Astrocyte (in vitro differentiated cells and primary cell): ENCODE data around the gene CNTLN. TPM values are rescaled to one million over a fixed set of nuclear protein-coding genes. Genes with fewer than 3 reads are reported as not detected.

Experiments
- DNase-seq: peaks from one replicate; pipeline ENCODE4 v3.0.0-alpha.2; 2010; ENCODE audit warnings: low read depth
- FAIRE-seq: peaks from 2 replicates; lab custom pipeline; 2011; peaks lifted over from hg19 to GRCh38; lab: Jason Lieb, UNC
- H2AFZ ChIP-seq: 2 replicates; pipeline ENCODE4 v1.6.0; 2012; ENCODE audit warnings: low read depth, low read length, inconsistent platforms
- H3K27ac ChIP-seq: 2 replicates; pipeline ENCODE4 v1.5.1; 2011; ENCODE audit warnings: low read depth, low read length, inconsistent platforms
- H3K27me3 ChIP-seq: 2 replicates; pipeline ENCODE4 v1.6.0; 2011; ENCODE audit warnings: low read length, inconsistent platforms; ENCODE audit not compliant: insufficient read depth
- H3K36me3 ChIP-seq: 2 replicates; pipeline ENCODE4 v1.5.1; 2011; ENCODE audit warnings: low read length, inconsistent platforms; ENCODE audit not compliant: insufficient read depth
- H3K4me1 ChIP-seq: 2 replicates; pipeline ENCODE4 v1.5.1; 2011; ENCODE audit warnings: low read length, inconsistent platforms; ENCODE audit not compliant: insufficient read depth
- H3K4me2 ChIP-seq: 2 replicates; pipeline ENCODE4 v1.6.0; 2012; ENCODE audit warnings: low read length, inconsistent platforms
- H3K4me3 ChIP-seq: 2 replicates; pipeline ENCODE4 v1.5.1; 2011; ENCODE audit warnings: low read depth, mild to moderate bottlenecking, low read length, inconsistent platforms; ENCODE audit not compliant: insufficient read depth
- H3K79me2 ChIP-seq: 2 replicates; pipeline ENCODE4 v1.6.0; 2012; ENCODE audit warnings: mild to moderate bottlenecking, low read length, inconsistent platforms; ENCODE audit not compliant: insufficient read depth
- H3K9ac ChIP-seq: 2 replicates; pipeline ENCODE4 v1.6.0; 2012; ENCODE audit warnings: mild to moderate bottlenecking, low read length, inconsistent platforms
- H3K9me3 ChIP-seq: 2 replicates; pipeline ENCODE4 v1.5.1; 2012; ENCODE audit warnings: low read depth, mild to moderate bottlenecking, low read length, inconsistent platforms; ENCODE audit not compliant: insufficient read depth
- H4K20me1 ChIP-seq: 2 replicates; pipeline ENCODE4 v1.6.0; 2012; ENCODE audit warnings: low read length, inconsistent platforms; ENCODE audit not compliant: insufficient read depth
- H3K27ac Mint-ChIP-seq: one replicate; pipeline ENCODE4 v1.8.0; 2021; ENCODE audit warnings: mild to moderate bottlenecking, mixed read lengths; ENCODE audit not compliant: unreplicated experiment
- H3K27me3 Mint-ChIP-seq: one replicate; pipeline ENCODE4 v1.8.0; 2021; ENCODE audit warnings: low read depth, mixed read lengths; ENCODE audit not compliant: unreplicated experiment
- H3K36me3 Mint-ChIP-seq: one replicate; pipeline ENCODE4 v1.8.0; 2021; ENCODE audit warnings: low read depth, mixed read lengths; ENCODE audit not compliant: unreplicated experiment
- H3K4me1 Mint-ChIP-seq: one replicate; pipeline ENCODE4 v1.8.0; 2021; ENCODE audit warnings: low read depth, mixed read lengths; ENCODE audit not compliant: unreplicated experiment
- H3K4me3 Mint-ChIP-seq: one replicate; pipeline ENCODE4 v1.8.0; 2021; ENCODE audit warnings: mild to moderate bottlenecking, moderate library complexity, mixed read lengths; ENCODE audit not compliant: unreplicated experiment
- H3K9me3 Mint-ChIP-seq: one replicate; pipeline ENCODE4 v1.8.0; 2021; ENCODE audit warnings: mild to moderate bottlenecking, mixed read lengths; ENCODE audit not compliant: unreplicated experiment
- CTCF ChIP-seq: IDR thresholded peaks from 2 replicates; pipeline ENCODE4 v1.5.1; 2011; ENCODE audit warnings: low read depth, mild to moderate bottlenecking, inconsistent platforms, low read length, moderate library complexity; ENCODE audit not compliant: insufficient read depth
- EZH2 ChIP-seq: IDR thresholded peaks from 2 replicates; pipeline ENCODE4 v1.6.1; 2012; ENCODE audit warnings: mild to moderate bottlenecking, low read length, inconsistent platforms; ENCODE audit not compliant: insufficient read depth
- total RNA-seq: library from RNA; stranded (reverse); gene quantifications from 2 replicates; pipeline ENCODE4 v1.2.1, GENCODE V29; 2021

Gene CNTLN
- total RNA-seq, 1 donor from 2014 or later, result 4.4 TPM

DNA sequence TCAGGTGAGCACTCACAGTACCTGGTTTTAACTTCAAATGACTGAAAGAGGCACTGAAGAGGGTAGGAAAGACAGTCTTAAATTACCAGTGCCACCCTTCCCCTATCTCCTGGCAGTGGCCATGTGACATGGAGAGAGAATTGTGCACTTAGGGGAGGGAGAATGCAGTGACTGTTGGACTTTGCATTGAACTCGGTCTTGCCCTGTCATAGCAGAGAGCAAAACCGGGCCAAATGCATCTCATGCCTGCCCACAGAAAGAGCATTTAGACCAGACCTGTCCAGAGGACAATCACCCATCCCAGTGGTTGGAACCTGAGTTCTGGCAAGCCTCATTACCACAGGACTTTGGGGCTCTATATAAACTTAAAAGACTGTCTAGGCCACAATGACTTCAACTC is 232.2 kb downstream of the CNTLN start:
- Mint-ChIP-seq H3K4me1 (no peaks in the 10 kb centered on the region), H3K36me3 (peaks cover 16% of the 10 kb centered on the region), H3K27me3 (no peaks in the 10 kb centered on the region), H3K27ac (no peak overlapping the region), H3K4me3 (no peak overlapping the region), H3K9me3 (peaks cover 5% of the 10 kb centered on the region)
- FAIRE-seq (no peak), DNase-seq (no peak)
- Histone ChIP-seq H4K20me1 (no peaks in the 10 kb centered on the region), H3K4me2 (no peak overlapping the region), H3K9me3 (no peaks in the 10 kb centered on the region), H3K79me2 (no peaks in the 10 kb centered on the region), H3K27me3 (no peaks in the 10 kb centered on the region), H3K4me1 (no peaks in the 10 kb centered on the region), H2AFZ (no peak overlapping the region), H3K27ac (no peak overlapping the region), H3K9ac (no peak overlapping the region), H3K4me3 (no peak overlapping the region), H3K36me3 (no peaks in the 10 kb centered on the region)
- TF ChIP-seq EZH2 (no peak), CTCF (no peak)

DNA sequence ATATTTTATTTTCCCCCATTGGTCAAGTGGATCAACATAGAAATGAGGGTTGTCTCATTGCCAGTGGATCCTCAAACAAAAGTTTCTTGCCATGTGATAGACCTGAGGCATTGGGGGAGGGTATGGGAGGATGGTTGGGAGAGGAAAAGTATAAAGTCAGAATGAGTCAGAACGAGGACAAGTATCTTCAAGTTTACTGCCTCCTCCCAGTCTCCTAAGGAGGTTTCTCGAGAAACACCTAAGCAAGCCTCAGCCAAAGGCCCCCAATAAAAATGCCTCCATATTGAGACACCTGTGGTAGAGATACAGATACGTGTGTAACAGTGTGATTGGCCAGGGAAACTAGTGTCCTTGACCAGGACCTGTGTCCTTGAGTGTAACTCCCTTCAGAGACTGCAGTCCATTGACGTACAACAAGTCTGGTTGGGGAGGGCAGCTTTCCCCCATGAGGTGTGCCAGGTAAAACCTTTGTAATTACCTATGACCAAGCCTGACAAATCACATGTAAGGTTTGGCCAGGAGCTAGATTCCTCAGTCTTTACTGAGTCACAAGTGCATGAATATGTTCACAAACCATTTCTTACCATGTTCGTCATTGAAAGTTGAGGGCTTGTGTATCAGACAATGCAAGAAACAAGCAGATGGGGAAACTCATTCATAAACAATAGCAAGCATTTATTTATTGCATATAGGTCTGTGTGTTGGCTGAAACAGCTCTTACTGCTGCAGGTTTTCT is 245.5 kb downstream of the CNTLN start:
- H3K36me3 Mint-ChIP-seq, result no peaks in the 10 kb centered on the region
- Histone ChIP-seq H3K9me3 (no peaks in the 10 kb centered on the region), H3K4me3 (no peak overlapping the region), H4K20me1 (no peaks in the 10 kb centered on the region), H3K4me1 (no peaks in the 10 kb centered on the region), H3K36me3 (no peaks in the 10 kb centered on the region), H3K27me3 (no peaks in the 10 kb centered on the region), H3K9ac (no peak overlapping the region), H2AFZ (no peak overlapping the region), H3K4me2 (no peak overlapping the region), H3K79me2 (no peaks in the 10 kb centered on the region), H3K27ac (no peak overlapping the region)
- H3K4me1 Mint-ChIP-seq, result no peaks in the 10 kb centered on the region
- FAIRE-seq, result no peak
- H3K4me3 Mint-ChIP-seq, result no peak overlapping the region
- H3K27ac Mint-ChIP-seq, result no peak overlapping the region
- no peaks in the 10 kb centered on the region for H3K27me3 Mint-ChIP-seq
- no peaks in the 10 kb centered on the region for H3K9me3 Mint-ChIP-seq
- no peak for DNase-seq
- no peak for TF ChIP-seq CTCF
- no peak for TF ChIP-seq EZH2

GRCh38 chr9:17387565-17387964 is 252.7 kb downstream of the CNTLN start:
- no peaks in the 10 kb centered on the region for H3K79me2 ChIP-seq
- no peaks in the 10 kb centered on the region for H3K27me3 ChIP-seq
- no peaks in the 10 kb centered on the region for H3K4me1 ChIP-seq
- TF ChIP-seq EZH2, result no peak
- no peak for TF ChIP-seq CTCF
- no peak overlapping the region for H3K27ac ChIP-seq
- DNase-seq, result no peak
- no peak for FAIRE-seq
- H3K36me3 ChIP-seq, result no peaks in the 10 kb centered on the region
- no peak overlapping the region for H2AFZ ChIP-seq
- Mint-ChIP-seq H3K27me3 (no peaks in the 10 kb centered on the region), H3K9me3 (no peaks in the 10 kb centered on the region), H3K36me3 (no peaks in the 10 kb centered on the region), H3K4me1 (no peaks in the 10 kb centered on the region), H3K27ac (no peak overlapping the region), H3K4me3 (no peak overlapping the region)
- no peak overlapping the region for H3K9ac ChIP-seq
- no peak overlapping the region for H3K4me2 ChIP-seq
- no peaks in the 10 kb centered on the region for H4K20me1 ChIP-seq
- no peak overlapping the region for H3K4me3 ChIP-seq
- H3K9me3 ChIP-seq, result no peaks in the 10 kb centered on the region
